Effector memory CD4-positive, alpha-beta T cell (primary cell): ENCODE measurements around the gene EPS15.

ENCODE experiments used
- DNase-seq, 3 donors: peaks; one replicate each; pipeline ENCODE4 v3.0.0-alpha.2; 2020
- H3K27ac ChIP-seq: 2 replicates; pipeline ENCODE4 v1.7.0; 2013; ENCODE audit warnings: mild to moderate bottlenecking, low read length, moderate library complexity; ENCODE audit not compliant: insufficient read depth, poor library complexity, severe bottlenecking
- H3K27me3 ChIP-seq: replicated peaks from 2 replicates; pipeline ENCODE4 v1.7.0; 2013; ENCODE audit warnings: mild to moderate bottlenecking, low read length; ENCODE audit not compliant: insufficient read depth, control insufficient read depth, poor library complexity, severe bottlenecking
- H3K36me3 ChIP-seq: 2 replicates; pipeline ENCODE4 v1.7.0; 2013; ENCODE audit warnings: mild to moderate bottlenecking, low read length, moderate library complexity; ENCODE audit not compliant: control insufficient read depth, insufficient read depth
- H3K4me1 ChIP-seq: 2 replicates; pipeline ENCODE4 v1.7.0; 2013; ENCODE audit warnings: low read length, mild to moderate bottlenecking; ENCODE audit not compliant: control insufficient read depth, insufficient read depth, poor library complexity, severe bottlenecking
- H3K4me3 ChIP-seq: 2 replicates; pipeline ENCODE4 v1.7.0; 2013; ENCODE audit warnings: low read length, low read depth, mild to moderate bottlenecking; ENCODE audit not compliant: insufficient read depth, poor library complexity, severe bottlenecking
- H3K9me3 ChIP-seq: 2 replicates; pipeline ENCODE4 v1.7.0; 2013; ENCODE audit warnings: mild to moderate bottlenecking, low read length, moderate library complexity; ENCODE audit not compliant: control insufficient read depth

EPS15 gene

GRCh38 chr1:51365774-51366173 lies 153.3 kb downstream of the EPS15 start:
- H3K9me3 ChIP-seq, result no peaks in the 10 kb centered on the region
- no peaks in the 10 kb centered on the region for H3K4me1 ChIP-seq
- H3K27me3 ChIP-seq, result no peaks in the 10 kb centered on the region
- no peak overlapping the region for H3K27ac ChIP-seq
- H3K4me3 ChIP-seq, result no peak overlapping the region
- peaks cover 44% of the 10 kb centered on the region for H3K36me3 ChIP-seq
- DNase-seq, result no peak

- no peak for DNase-seq
- Histone ChIP-seq H3K36me3 (peaks cover 52% of the 10 kb centered on the region), H3K4me1 (no peaks in the 10 kb centered on the region), H3K9me3 (no peaks in the 10 kb centered on the region), H3K27ac (no peak overlapping the region), H3K27me3 (no peaks in the 10 kb centered on the region), H3K4me3 (no peak overlapping the region)
Measured at GRCh38 chr1:51359879-51360278, 159.2 kb downstream of the EPS15 start.

GRCh38 chr1:51355382-51355781 lies 163.7 kb downstream of the EPS15 start:
- no peaks in the 10 kb centered on the region for H3K27me3 ChIP-seq
- H3K27ac ChIP-seq, result no peak overlapping the region
- no peaks in the 10 kb centered on the region for H3K9me3 ChIP-seq
- H3K4me3 ChIP-seq, result no peak overlapping the region
- H3K4me1 ChIP-seq, result no peaks in the 10 kb centered on the region
- H3K36me3 ChIP-seq, result peaks cover 29% of the 10 kb centered on the region
- DNase-seq, result no peak

- Histone ChIP-seq H3K9me3 (no peaks in the 10 kb centered on the region), H3K27ac (no peak overlapping the region), H3K27me3 (no peaks in the 10 kb centered on the region), H3K36me3 (peaks cover 29% of the 10 kb centered on the region), H3K4me1 (no peaks in the 10 kb centered on the region), H3K4me3 (no peak overlapping the region)
- no peak for DNase-seq
Measured at GRCh38 chr1:51354416-51354815, 164.7 kb downstream of the EPS15 start.

GRCh38 chr1:51351907-51352306 lies 167.2 kb downstream of the EPS15 start:
- no peak for DNase-seq
- Histone ChIP-seq H3K9me3 (no peaks in the 10 kb centered on the region), H3K27me3 (no peaks in the 10 kb centered on the region), H3K36me3 (peaks cover 20% of the 10 kb centered on the region), H3K27ac (no peak overlapping the region), H3K4me1 (no peaks in the 10 kb centered on the region), H3K4me3 (no peak overlapping the region)

GRCh38 chr1:51349862-51350261 lies 169.2 kb downstream of the EPS15 start:
- H3K4me3 ChIP-seq, result no peak overlapping the region
- no peaks in the 10 kb centered on the region for H3K4me1 ChIP-seq
- H3K9me3 ChIP-seq, result no peaks in the 10 kb centered on the region
- H3K27me3 ChIP-seq, result no peaks in the 10 kb centered on the region
- H3K27ac ChIP-seq, result no peak overlapping the region
- peaks cover 2% of the 10 kb centered on the region for H3K36me3 ChIP-seq
- no peak for DNase-seq

- no peak for DNase-seq
- no peaks in the 10 kb centered on the region for H3K9me3 ChIP-seq
- no peaks in the 10 kb centered on the region for H3K36me3 ChIP-seq
- H3K27me3 ChIP-seq, result peaks cover 13% of the 10 kb centered on the region
- no peak overlapping the region for H3K27ac ChIP-seq
- no peak overlapping the region for H3K4me3 ChIP-seq
- peaks cover 6% of the 10 kb centered on the region for H3K4me1 ChIP-seq
Measured at GRCh38 chr1:51348147-51348527, 170.9 kb downstream of the EPS15 start.

GRCh38 chr1:51347398-51348146 lies 171.5 kb downstream of the EPS15 start:
- Histone ChIP-seq H3K27me3 (peaks cover 16% of the 10 kb centered on the region), H3K36me3 (no peaks in the 10 kb centered on the region), H3K4me3 (no peak overlapping the region), H3K4me1 (peaks cover 6% of the 10 kb centered on the region), H3K9me3 (no peaks in the 10 kb centered on the region), H3K27ac (no peak overlapping the region)
- DNase-seq, result no peak

GRCh38 chr1:51346086-51346942 lies 172.8 kb downstream of the EPS15 start:
- H3K36me3 ChIP-seq, result no peaks in the 10 kb centered on the region
- no peak for DNase-seq
- no peak overlapping the region for H3K27ac ChIP-seq
- peaks cover 16% of the 10 kb centered on the region for H3K27me3 ChIP-seq
- H3K4me3 ChIP-seq, result no peak overlapping the region
- no peaks in the 10 kb centered on the region for H3K9me3 ChIP-seq
- H3K4me1 ChIP-seq, result peaks cover 6% of the 10 kb centered on the region

- no peak overlapping the region for H3K27ac ChIP-seq
- H3K4me3 ChIP-seq, result no peak overlapping the region
- H3K4me1 ChIP-seq, result peaks cover 6% of the 10 kb centered on the region
- no peaks in the 10 kb centered on the region for H3K9me3 ChIP-seq
- H3K27me3 ChIP-seq, result peaks cover 16% of the 10 kb centered on the region
- no peaks in the 10 kb centered on the region for H3K36me3 ChIP-seq
- DNase-seq, result no peak
Measured at GRCh38 chr1:51345300-51345687, 173.8 kb downstream of the EPS15 start.
